ENCODE measurements around the gene C5orf15.

Gene C5orf15

GRCh38 chr5:133918731-133919130, 49.7 kb downstream of the C5orf15 start:
- DNase-seq, result no peak

- no peak for DNase-seq
These were observed 50.1 kb downstream of the C5orf15 start for GRCh38 chr5:133918316-133918715.

GRCh38 chr5:133917785-133918184, 50.6 kb downstream of the C5orf15 start:
- no peak for DNase-seq

- DNase-seq, result no peak
These were observed 51.5 kb downstream of the C5orf15 start for GRCh38 chr5:133916914-133917313.

GRCh38 chr5:133916479-133916878, 51.9 kb downstream of the C5orf15 start:
- DNase-seq, result no peak

GRCh38 chr5:133914434-133914833, 54.0 kb downstream of the C5orf15 start:
- DNase-seq, result no peak

GRCh38 chr5:133913413-133914155, 54.8 kb downstream of the C5orf15 start:
- no peak for DNase-seq

GRCh38 chr5:133912951-133913350, 55.5 kb downstream of the C5orf15 start:
- no peak for DNase-seq

- DNase-seq, result no peak
These were observed 57.9 kb downstream of the C5orf15 start for GRCh38 chr5:133910571-133910970.

- no peak for DNase-seq
These were observed 58.8 kb downstream of the C5orf15 start for GRCh38 chr5:133909603-133910002.

- DNase-seq, result no peak
These were observed 61.4 kb downstream of the C5orf15 start for GRCh38 chr5:133907075-133907474.

GRCh38 chr5:133906303-133906702, 62.1 kb downstream of the C5orf15 start:
- DNase-seq, result no peak
